DOHH2 (cell line): ENCODE results near the gene TCOF1.
"Not testable (repeated sequence)": the region's sequence is repeated elsewhere in the genome, so short reads cannot be mapped to it uniquely, and the experiment has no call there.

Source experiments
- H3F3A ChIP-seq: fragments of 200-600 bp; sonication (generic), shearing (Covaris generic); 2 replicates; pipeline ENCODE4 v1.6.0; 2016; ENCODE audit warnings: antibody characterized with exemption, mild to moderate bottlenecking; ENCODE audit not compliant: control insufficient read depth, insufficient read depth
- H3K27ac ChIP-seq: fragments of 200-600 bp; sonication (generic); 2 replicates; pipeline ENCODE4 v1.5.1; 2014; ENCODE audit warnings: low read depth, mild to moderate bottlenecking, low read length, moderate library complexity
- H3K27me3 ChIP-seq: fragments of 200-600 bp; sonication (generic); 2 replicates; pipeline ENCODE4 v1.6.1; 2014; ENCODE audit warnings: mild to moderate bottlenecking, low read length, mixed read lengths; ENCODE audit not compliant: control insufficient read depth
- H3K36me3 ChIP-seq: fragments of 200-600 bp; sonication (generic); 2 replicates; pipeline ENCODE4 v1.6.1; 2014; ENCODE audit warnings: mild to moderate bottlenecking, low read length, moderate library complexity, mixed read lengths; ENCODE audit not compliant: control insufficient read depth
- H3K4me1 ChIP-seq: fragments of 200-600 bp; sonication (generic); 2 replicates; pipeline ENCODE4 v1.6.1; 2014; ENCODE audit warnings: mild to moderate bottlenecking, low read length, mixed read lengths; ENCODE audit not compliant: control insufficient read depth
- H3K4me2 ChIP-seq: fragments of 200-600 bp; sonication (generic); 2 replicates; pipeline ENCODE4 v1.6.0; 2014; ENCODE audit warnings: mild to moderate bottlenecking, low read length, moderate library complexity
- H3K4me3 ChIP-seq: fragments of 200-600 bp; sonication (generic); 2 replicates; pipeline ENCODE4 v1.5.1; 2014; ENCODE audit warnings: mild to moderate bottlenecking, low read length, mixed read lengths
- H3K79me2 ChIP-seq: fragments of 200-600 bp; sonication (generic); 2 replicates; pipeline ENCODE4 v1.6.1; 2014; ENCODE audit warnings: mild to moderate bottlenecking, low read length, mixed read lengths; ENCODE audit not compliant: control insufficient read depth
- H3K9me2 ChIP-seq: fragments of 200-600 bp; sonication (generic); replicated peaks from 2 replicates; pipeline ENCODE4 v1.6.1; 2014; ENCODE audit warnings: mild to moderate bottlenecking, low read length, mixed read lengths; ENCODE audit not compliant: control insufficient read depth
- H3K9me3 ChIP-seq: fragments of 200-600 bp; sonication (generic); 2 replicates; pipeline ENCODE4 v1.6.1; 2014; ENCODE audit warnings: antibody characterized with exemption, low read length, mixed read lengths; ENCODE audit not compliant: control insufficient read depth, insufficient read depth
- H4K20me1 ChIP-seq: fragments of 200-600 bp; sonication (generic); 2 replicates; pipeline ENCODE4 v1.6.0; 2014; ENCODE audit warnings: low read depth, mild to moderate bottlenecking, antibody characterized with exemption, low read length, moderate library complexity; ENCODE audit not compliant: control insufficient read depth, insufficient read depth
- CTCF ChIP-seq: fragments of 200-600 bp; sonication (generic); IDR thresholded peaks from one replicate; pipeline ENCODE4 v1.5.1; 2014; ENCODE audit warnings: antibody characterized with exemption, mild to moderate bottlenecking, low read depth, low read length; ENCODE audit not compliant: poor library complexity, severe bottlenecking
- EZH2phosphoT487 ChIP-seq: fragments of 200-600 bp; sonication (generic); IDR thresholded peaks from 2 replicates; pipeline ENCODE4 v1.6.1; 2017; ENCODE audit warnings: borderline replicate concordance, mild to moderate bottlenecking, antibody characterized with exemption, low read length, moderate library complexity, mixed read lengths

Gene TCOF1

DNA sequence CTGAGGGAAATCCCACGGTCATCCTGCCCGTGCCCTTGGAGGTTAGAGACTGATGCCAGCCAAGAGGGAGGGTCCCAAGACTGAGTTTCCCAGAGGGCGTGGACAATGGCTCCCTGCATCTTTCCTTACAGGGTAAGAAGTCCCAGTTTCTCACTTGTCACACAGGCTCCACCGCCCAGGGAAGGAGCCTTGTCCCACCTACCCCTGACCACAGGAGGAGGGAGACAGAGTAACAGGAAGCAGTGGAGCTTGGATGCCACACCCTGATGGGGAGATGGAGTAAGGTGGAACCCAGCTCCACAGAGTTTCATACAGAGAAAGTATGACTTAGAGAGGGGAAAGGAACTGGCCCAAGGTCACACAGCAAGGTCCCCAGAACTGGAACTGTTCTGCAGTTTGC is 64.6 kb downstream of the TCOF1 start:
- H4K20me1 ChIP-seq = no peaks in the 10 kb centered on the region
- no peak overlapping the region for H3K27ac ChIP-seq
- H3K9me3 ChIP-seq = no peaks in the 10 kb centered on the region
- H3K79me2 ChIP-seq = no peaks in the 10 kb centered on the region
- no peaks in the 10 kb centered on the region for H3K9me2 ChIP-seq
- TF ChIP-seq EZH2phosphoT487 (no peak), CTCF (no peak)
- H3K27me3 ChIP-seq = no peaks in the 10 kb centered on the region
- H3K4me2 ChIP-seq = no peak overlapping the region
- H3K4me3 ChIP-seq = no peak overlapping the region
- H3K36me3 ChIP-seq = no peaks in the 10 kb centered on the region
- peaks cover 20% of the 10 kb centered on the region for H3K4me1 ChIP-seq
- H3F3A ChIP-seq = no peaks in the 10 kb centered on the region

- H3K4me3 ChIP-seq = no peak overlapping the region
- H3K9me3 ChIP-seq = no peaks in the 10 kb centered on the region
- no peaks in the 10 kb centered on the region for H3K27me3 ChIP-seq
- H3K27ac ChIP-seq = no peak overlapping the region
- peaks cover 20% of the 10 kb centered on the region for H3K4me1 ChIP-seq
- H3K79me2 ChIP-seq = no peaks in the 10 kb centered on the region
- H3K36me3 ChIP-seq = no peaks in the 10 kb centered on the region
- no peaks in the 10 kb centered on the region for H3K9me2 ChIP-seq
- H3K4me2 ChIP-seq = no peak overlapping the region
- H3F3A ChIP-seq = no peaks in the 10 kb centered on the region
- no peaks in the 10 kb centered on the region for H4K20me1 ChIP-seq
- TF ChIP-seq CTCF (no peak), EZH2phosphoT487 (no peak)
Observed at GRCh38 chr5:150422758-150423157, 65.3 kb downstream of the TCOF1 start.

DNA sequence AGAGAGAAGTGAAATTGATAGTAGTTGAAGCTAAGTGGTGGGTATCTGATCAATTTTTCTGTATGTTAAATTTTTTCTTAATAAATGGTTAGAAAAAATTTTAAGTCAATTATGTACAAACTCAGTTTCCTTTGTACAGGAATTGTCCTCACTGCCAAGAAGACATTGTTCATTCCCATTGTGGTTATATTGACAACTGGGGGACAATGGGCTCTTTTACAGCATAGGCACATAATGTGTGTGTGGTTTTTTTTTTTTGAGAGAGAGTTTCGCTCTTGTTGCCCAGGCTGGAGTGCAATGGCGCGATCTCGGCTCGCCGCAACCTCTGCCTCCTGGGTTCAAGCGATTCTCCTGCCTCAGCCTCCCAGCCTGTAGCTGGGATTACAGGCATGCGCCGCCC is 68.7 kb downstream of the TCOF1 start:
- not testable (repeated sequence) for H3K4me1 ChIP-seq, H3K9me2 ChIP-seq, H3F3A ChIP-seq, H3K9me3 ChIP-seq, H3K27me3 ChIP-seq, H4K20me1 ChIP-seq, H3K27ac ChIP-seq, H3K79me2 ChIP-seq, H3K4me3 ChIP-seq, H3K36me3 ChIP-seq, H3K4me2 ChIP-seq

DNA sequence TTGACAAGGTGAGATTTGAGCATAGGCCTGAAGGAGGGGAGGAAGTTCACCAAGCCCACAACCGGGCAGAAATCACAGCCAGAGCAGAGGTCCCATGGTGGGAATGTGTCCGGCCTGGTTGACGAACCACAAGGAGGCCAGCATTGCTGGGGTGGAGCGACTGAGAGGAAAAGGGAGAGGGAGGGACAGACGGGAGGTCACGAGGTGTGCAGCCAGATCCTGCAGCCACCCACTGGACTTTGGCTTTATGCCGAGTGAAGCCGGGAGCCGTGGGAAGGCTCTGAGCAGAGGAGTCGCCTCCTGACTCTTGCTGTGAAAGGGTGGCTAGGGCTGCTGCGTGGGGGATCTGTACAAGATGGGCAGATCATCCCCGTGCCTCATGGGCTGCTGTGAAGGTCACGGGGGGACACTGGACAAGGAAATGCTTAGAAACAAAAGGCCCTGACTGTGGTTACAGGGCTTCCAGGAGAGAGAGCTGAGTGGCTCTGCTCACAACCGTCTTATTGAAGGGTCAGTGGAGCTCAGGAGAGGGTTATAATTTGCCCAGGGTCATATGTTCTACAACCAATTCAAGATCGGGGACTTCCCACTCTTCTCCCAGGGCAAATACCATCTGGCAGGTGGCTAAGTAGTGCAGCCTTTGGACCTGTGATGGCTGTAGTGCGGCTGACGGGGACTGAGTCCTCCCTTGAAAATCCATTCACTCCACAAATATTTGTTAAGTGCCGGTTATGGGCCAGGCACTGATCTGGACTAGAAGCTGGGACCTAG is 70.8 kb downstream of the TCOF1 start:
- no peak overlapping the region for H3K27ac ChIP-seq
- no peak overlapping the region for H3K4me3 ChIP-seq
- no peaks in the 10 kb centered on the region for H3F3A ChIP-seq

More for the DNA sequence above, 70.8 kb downstream of the TCOF1 start:
- Histone ChIP-seq H3K9me2 (no peaks in the 10 kb centered on the region), H3K4me1 (peaks cover 22% of the 10 kb centered on the region), H3K27me3 (no peaks in the 10 kb centered on the region), H3K79me2 (no peaks in the 10 kb centered on the region), H4K20me1 (no peaks in the 10 kb centered on the region), H3K4me2 (no peak overlapping the region), H3K9me3 (no peaks in the 10 kb centered on the region), H3K36me3 (no peaks in the 10 kb centered on the region)
- TF ChIP-seq EZH2phosphoT487 = no peak
- no peak for TF ChIP-seq CTCF
